Endothelial cell of umbilical vein (primary cell): ENCODE results near the gene AUTS2.

ENCODE experiments used
- CTCF ChIP-seq, 2 donors: IDR thresholded peaks; 1 replicate in 1 of 2; 2 replicates in 1 of 2; pipeline ENCODE4 v1.5.1; 2011; ENCODE audit warnings: low read length in 2 of 2, mild to moderate bottlenecking in 2 of 2, moderate library complexity in 2 of 2, control low read depth in 1 of 2, inconsistent platforms in 1 of 2, low read depth in 1 of 2; ENCODE audit not compliant: insufficient read depth in 1 of 2; ENCODE audit errors: extremely low read depth in 1 of 2
- EZH2 ChIP-seq: IDR thresholded peaks from 2 replicates; pipeline ENCODE4 v1.6.1; 2012; ENCODE audit warnings: borderline replicate concordance, low read depth, mild to moderate bottlenecking, moderate library complexity, low read length, inconsistent platforms; ENCODE audit not compliant: severe bottlenecking
- FOS ChIP-seq: IDR thresholded peaks from 2 replicates; pipeline ENCODE4 v1.6.1; 2011; ENCODE audit warnings: mild to moderate bottlenecking, low read length, moderate library complexity, borderline replicate concordance; ENCODE audit not compliant: insufficient read depth
- GATA2 ChIP-seq: IDR thresholded peaks from 2 replicates; pipeline ENCODE4 v1.7.0; 2011; ENCODE audit warnings: low read depth, mild to moderate bottlenecking, moderate library complexity, mixed read lengths, low read length; ENCODE audit not compliant: insufficient read length, insufficient read depth
- JUN ChIP-seq: IDR thresholded peaks from 2 replicates; pipeline ENCODE4 v1.6.1; 2011; ENCODE audit warnings: borderline replicate concordance, low read depth; ENCODE audit not compliant: insufficient read length, insufficient read depth
- MAX ChIP-seq: IDR thresholded peaks from 2 replicates; pipeline ENCODE4 v1.6.1; 2011; ENCODE audit not compliant: insufficient read depth, insufficient read length
- MYC ChIP-seq: IDR thresholded peaks from one replicate; pipeline ENCODE4 v1.6.1; 2011; ENCODE audit warnings: mild to moderate bottlenecking, low read depth, low read length
- POLR2A ChIP-seq: IDR thresholded peaks from 2 replicates; pipeline ENCODE4 v1.6.1; 2012; ENCODE audit warnings: low read depth, mild to moderate bottlenecking, control low read depth, low read length
- POLR2AphosphoS5 ChIP-seq: IDR thresholded peaks from 2 replicates; pipeline ENCODE4 v1.6.1; 2012; ENCODE audit warnings: low read depth, mild to moderate bottlenecking, control low read depth, low read length, moderate library complexity; ENCODE audit not compliant: insufficient read depth

- TF ChIP-seq GATA2 (no peak), CTCF (IDR thresholded peaks at IDR 0.05; ENCODE audit: extremely low read depth in 1 of 2, insufficient read depth in 1 of 2, low read depth in 1 of 2, low read length in 2 of 2) (no peak), MAX (no peak), POLR2A (no peak), FOS (no peak), EZH2 (no peak), POLR2AphosphoS5 (no peak), JUN (no peak), MYC (no peak)
Observed at GRCh38 chr7:70523989-70524351, 925.7 kb downstream of the AUTS2 start.
